Right lobe of liver (tissue), 6 donors: ENCODE data around the gene DOK5. TPM values are rescaled to one million over a fixed set of nuclear protein-coding genes. Genes with fewer than 3 reads are reported as not detected.

Experiments
- ATAC-seq, 4 donors: fragments of 200-7000 bp; cut with Tn5 transposase; one replicate each; pipeline ENCODE4 v1.9.1; 2020; ENCODE audit warnings: mild to moderate bottlenecking in 4 of 4, moderate library complexity in 4 of 4
- DNase-seq, 3 donors: peaks; one replicate each; pipeline ENCODE4 v3.0.0-alpha.2; 2020
- H3K27ac ChIP-seq, 3 donors: fragments of 200-600 bp; one replicate each; pipeline ENCODE4 v1.8.0; 2022
- H3K27me3 ChIP-seq, 2 donors: fragments of 200-600 bp; one replicate each; pipeline ENCODE4 v1.8.0; 2022
- H3K36me3 ChIP-seq, 4 donors: fragments of 200-600 bp; sonication (generic) in 1 of 4; one replicate each; pipeline versions ENCODE4 v1.5.1 to v1.8.0; 2017 to 2022; ENCODE audit warnings: control low read depth in 1 of 4
- H3K4me1 ChIP-seq, 4 donors: fragments of 200-600 bp; sonication (generic) in 1 of 4; one replicate each; pipeline versions ENCODE4 v1.5.1 to v1.8.0; 2017 to 2022; ENCODE audit warnings: control low read depth in 1 of 4
- H3K4me3 ChIP-seq, 3 donors: fragments of 200-600 bp; one replicate each; pipeline ENCODE4 v1.8.0; 2022
- H3K9me3 ChIP-seq, 4 donors: fragments of 200-600 bp; sonication (generic) in 1 of 4; one replicate each; pipeline versions ENCODE4 v1.5.1 to v1.8.0; 2017 to 2022; ENCODE audit warnings: control low read depth in 1 of 4
- CTCF ChIP-seq, 4 donors: fragments of 200-600 bp in 3 of 4; fragments of 450-650 bp in 1 of 4; IDR thresholded peaks; one replicate each; pipeline versions ENCODE4 v1.5.1 to v1.8.0; 2016 to 2022; ENCODE audit warnings: antibody characterized with exemption in 4 of 4, mild to moderate bottlenecking in 2 of 4
- POLR2A ChIP-seq: fragments of 450-650 bp; IDR thresholded peaks from one replicate; pipeline ENCODE4 v1.6.1; 2017; ENCODE audit warnings: antibody characterized with exemption, mild to moderate bottlenecking
- WGBS: methylation state at CpG from one replicate; pipeline ENCODE4 v1.1.6; 2018; ENCODE audit warnings: low coverage, low lambda C conversion rate; ENCODE audit not compliant: insufficient coverage; ENCODE audit errors: missing lambda C conversion rate; 5-methylcytosine and 5-hydroxymethylcytosine counted together
- intact Hi-C, 2 donors: fragments of 100-400 bp; cut with DNase I; formaldehyde crosslinking; loops; one replicate each; pipeline versions ENCODE4 v1.11.2 to v1.14.1; 2022
- total RNA-seq, 6 experiments: library from RNA; depleted of rRNA in 2 of 6; stranded (reverse); fragments of >200 nt in 2 of 6; fragmentation: NEBNext Ultra II Directional in 3 of 6; extraction: Animal tissue kit (Norgen Biotek cat#: 25700) in 3 of 6; gene quantifications; one replicate each; pipeline versions ENCODE4 v1.1.0 to v1.2.4, GENCODE V29; 2016 to 2023
- donor health status: DM: no; HTN: yes; CAD: no.
- donor health status: DM: no; HTN: no; CAD: no.
- donor health status: DM: no; HTN: no; CAD: no.
- donor health status: DM: no; HTN: yes; CAD: no.
- donor health status: DM: no; HTN: yes; CAD: no.

DOK5 gene
- total RNA-seq, 6 experiments from 2014 or later, result 0.43 to 0.69 TPM; not detected in 4

DNA sequence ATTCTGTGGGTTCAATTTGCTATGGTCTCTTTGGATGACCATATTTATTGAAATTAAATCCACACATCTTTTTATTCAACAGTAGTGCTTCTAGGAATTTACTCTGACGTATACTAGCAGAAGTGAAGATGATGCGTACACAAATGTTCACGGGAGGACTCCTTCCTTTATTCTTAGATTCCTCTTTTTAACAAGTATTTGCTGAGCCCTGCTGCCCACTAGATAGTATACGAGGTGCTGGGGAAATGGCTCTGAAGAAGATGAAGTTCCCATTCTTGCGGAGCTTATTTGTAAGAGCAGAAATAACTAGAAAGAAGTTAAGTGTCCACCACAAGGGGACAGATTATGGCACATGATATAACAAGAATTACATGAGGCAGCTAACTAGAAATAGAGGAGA is 145.2 kb downstream of the DOK5 start:
- no peak for TF ChIP-seq CTCF (IDR thresholded peaks at IDR 0.05)
- TF ChIP-seq POLR2A, result no peak
- WGBS, result 46% methylated on average over 5 of the region's 5 CpGs
- no peak overlapping the region for H3K27ac ChIP-seq
- intact Hi-C loops, result no loop called here
- no peaks in the 10 kb centered on the region for H3K4me1 ChIP-seq
- H3K9me3 ChIP-seq, result no peaks in the 10 kb centered on the region
- no peak for DNase-seq
- no peak overlapping the region for H3K4me3 ChIP-seq
- ATAC-seq, result no peak
- H3K27me3 ChIP-seq, result no peaks in the 10 kb centered on the region
- H3K36me3 ChIP-seq, result no peaks in the 10 kb centered on the region

DNA sequence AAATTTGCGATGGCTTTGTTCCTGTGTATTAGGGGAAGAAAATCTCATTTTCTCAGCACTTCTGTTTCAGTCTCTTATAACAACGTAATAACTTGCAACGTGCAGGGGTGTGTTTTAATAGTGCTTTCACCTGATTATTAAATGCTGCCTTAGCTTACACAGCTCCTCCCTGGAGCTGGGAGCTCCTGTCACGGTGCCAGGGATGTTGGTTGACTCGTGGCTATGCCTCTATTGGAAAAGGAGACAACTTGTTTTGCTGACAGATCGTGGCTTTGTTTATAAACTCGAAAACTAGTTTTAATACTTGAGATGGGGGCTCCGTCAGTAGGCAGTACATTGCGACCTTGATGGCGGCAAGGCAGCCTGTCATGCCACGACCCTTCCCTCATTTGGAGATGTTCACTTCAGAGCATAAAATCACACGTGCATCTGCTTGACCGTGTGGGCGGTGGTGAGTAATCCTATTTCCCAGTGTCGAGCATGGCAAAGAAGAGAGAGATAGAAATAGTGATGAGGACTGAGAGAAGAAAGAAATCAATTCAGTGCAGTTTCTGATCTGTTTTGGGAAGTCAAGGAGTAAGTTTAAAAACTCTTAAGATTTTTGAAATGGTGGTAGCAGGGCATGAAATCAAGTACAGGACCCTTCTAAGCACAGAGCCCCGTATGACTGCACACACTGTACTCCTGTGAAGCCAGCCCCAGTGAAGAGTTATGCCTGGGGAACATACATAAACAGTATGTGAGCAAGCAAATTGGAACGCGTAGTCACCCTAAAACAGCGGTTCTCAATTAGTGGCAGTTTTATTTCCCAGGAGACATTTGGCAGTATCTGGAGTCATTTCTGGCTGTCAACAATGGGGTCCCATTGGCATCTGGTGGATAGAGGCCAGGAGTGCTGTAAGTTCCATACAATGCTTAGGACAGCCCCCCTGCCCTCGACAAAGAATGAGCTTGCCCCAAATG is 147.2 kb downstream of the DOK5 start:
- DNase-seq (no peak), ATAC-seq (no peak)
- intact Hi-C loops, result no loop called here
- WGBS, result 55% methylated on average over 19 of the region's 20 CpGs
- TF ChIP-seq POLR2A (no peak), CTCF (IDR thresholded peaks at IDR 0.05) (no peak)
- no peaks in the 10 kb centered on the region for H3K9me3 ChIP-seq
- H3K4me1 ChIP-seq, result no peaks in the 10 kb centered on the region
- H3K36me3 ChIP-seq, result no peaks in the 10 kb centered on the region
- H3K27ac ChIP-seq, result no peak overlapping the region
- no peak overlapping the region for H3K4me3 ChIP-seq
- H3K27me3 ChIP-seq, result no peaks in the 10 kb centered on the region

DNA sequence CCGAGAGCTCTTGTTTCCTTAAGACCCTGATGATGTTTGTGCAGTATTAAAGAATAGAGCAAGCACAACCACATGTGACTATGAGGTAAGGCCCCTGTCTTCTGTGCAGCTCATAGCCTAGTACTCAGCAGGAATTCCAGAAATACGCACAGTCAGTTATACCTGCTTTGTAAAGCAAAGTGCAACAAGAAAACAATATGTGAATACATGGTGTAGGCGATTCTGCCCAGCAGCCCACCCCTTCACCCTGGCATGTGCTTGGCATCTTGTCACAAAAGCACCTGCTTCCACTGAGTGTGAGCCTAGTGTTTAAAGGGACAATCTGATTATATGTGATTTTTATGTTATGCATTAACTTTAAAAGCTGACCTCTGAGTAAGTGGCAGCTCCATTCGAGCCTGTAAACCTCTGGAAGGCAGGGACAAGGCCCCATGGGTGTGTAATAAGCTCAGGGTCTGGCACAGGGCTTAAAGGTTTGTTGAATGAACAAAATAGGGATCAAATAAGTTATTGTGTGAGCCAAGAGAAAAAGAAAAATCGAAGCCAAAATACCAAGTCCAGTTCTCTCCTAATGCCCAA is 148.7 kb downstream of the DOK5 start:
- H3K9me3 ChIP-seq, result no peaks in the 10 kb centered on the region
- no peaks in the 10 kb centered on the region for H3K36me3 ChIP-seq
- intact Hi-C loops, result no loop called here
- ATAC-seq (no peak), DNase-seq (no peak)
- no peak for TF ChIP-seq CTCF (IDR thresholded peaks at IDR 0.05)
- TF ChIP-seq POLR2A, result no peak
- H3K4me3 ChIP-seq, result no peak overlapping the region
- H3K27me3 ChIP-seq, result no peaks in the 10 kb centered on the region
- WGBS, result 36% methylated on average over 5 of the region's 5 CpGs
- no peaks in the 10 kb centered on the region for H3K4me1 ChIP-seq
- no peak overlapping the region for H3K27ac ChIP-seq

GRCh38 chr20:54624706-54625390 is 149.5 kb downstream of the DOK5 start:
- no peaks in the 10 kb centered on the region for H3K9me3 ChIP-seq
- H3K4me1 ChIP-seq, result no peaks in the 10 kb centered on the region
- intact Hi-C loops, result no loop called here
- no peak overlapping the region for H3K4me3 ChIP-seq
- no peaks in the 10 kb centered on the region for H3K27me3 ChIP-seq
- H3K27ac ChIP-seq, result no peak overlapping the region
- ATAC-seq (no peak), DNase-seq (no peak)
- 36% methylated on average over 7 of the region's 7 CpGs for WGBS
- TF ChIP-seq CTCF (IDR thresholded peaks at IDR 0.05) (no peak), POLR2A (no peak)
- no peaks in the 10 kb centered on the region for H3K36me3 ChIP-seq
